Measurements from ENCODE around the gene LEUTX.
"Not testable (repeated sequence)": the region's sequence is repeated elsewhere in the genome, so short reads cannot be mapped to it uniquely, and the experiment has no call there.

Gene LEUTX

GRCh38 chr19:39778763-39779162 is at the start of gene LEUTX:
LEUTX (plus strand) TSS chr19:39778854; CDS start chr19:39778921, 67 bp downstream.
- no peak for DNase-seq

- no peak for DNase-seq
These were observed 49.1 kb upstream of the LEUTX start for GRCh38 chr19:39729594-39729993.

- no peak for DNase-seq
These were observed 47.0 kb upstream of the LEUTX start for GRCh38 chr19:39731685-39732084.

GRCh38 chr19:39733841-39734240 is 44.8 kb upstream of the LEUTX start:
- DNase-seq = no peak

GRCh38 chr19:39735688-39736087 is 43.0 kb upstream of the LEUTX start:
- no peak for DNase-seq

GRCh38 chr19:39736088-39736487 is 42.6 kb upstream of the LEUTX start:
- DNase-seq = no peak

- DNase-seq = no peak
These were observed 41.3 kb upstream of the LEUTX start for GRCh38 chr19:39737351-39737750.

GRCh38 chr19:39737891-39738290 is 40.8 kb upstream of the LEUTX start, which contains the start of gene CLC:
CLC (minus strand) TSS chr19:39738029; CDS start chr19:39737952, 77 bp downstream.
- no peak for DNase-seq

- no peak for DNase-seq
These were observed 39.8 kb upstream of the LEUTX start for GRCh38 chr19:39738814-39739213.

GRCh38 chr19:39740395-39740794 is 38.3 kb upstream of the LEUTX start:
- DNase-seq = no peak

GRCh38 chr19:39745643-39746042 is 33.0 kb upstream of the LEUTX start:
- DNase-seq = no peak

- no peak for DNase-seq
These were observed 31.7 kb upstream of the LEUTX start for GRCh38 chr19:39746836-39747529.

GRCh38 chr19:39749981-39750380 is 28.7 kb upstream of the LEUTX start:
- no peak for DNase-seq

GRCh38 chr19:39752390-39752789 is 26.3 kb upstream of the LEUTX start:
- DNase-seq = no peak

- no peak for DNase-seq
These were observed 25.9 kb upstream of the LEUTX start for GRCh38 chr19:39752795-39753194.

- no peak for DNase-seq
These were observed 24.1 kb upstream of the LEUTX start for GRCh38 chr19:39754544-39754943.

GRCh38 chr19:39754971-39755370 is 23.7 kb upstream of the LEUTX start:
- DNase-seq = no peak

- no peak for DNase-seq
These were observed 19.0 kb upstream of the LEUTX start for GRCh38 chr19:39759457-39760184.

GRCh38 chr19:39761851-39762250 is 16.8 kb upstream of the LEUTX start:
- not testable (repeated sequence) for DNase-seq

GRCh38 chr19:39765091-39766076 is 13.3 kb upstream of the LEUTX start:
- DNase-seq = peak; percentile 37

- no peak for DNase-seq
These were observed 10.3 kb upstream of the LEUTX start for GRCh38 chr19:39768334-39768733.

GRCh38 chr19:39768786-39769185 is 9.9 kb upstream of the LEUTX start:
- no peak for DNase-seq

- DNase-seq = no peak
These were observed 2.2 kb downstream of the LEUTX start for GRCh38 chr19:39780894-39781293.

Data from CD4-positive, alpha-beta T cell treated with Interleukin-10 for 1 hour (primary cell).